Liver (tissue), 9 donors: Measurements from ENCODE around the gene RPTN. TPM values are rescaled to one million over a fixed set of nuclear protein-coding genes. Genes with fewer than 3 reads are reported as not detected.
A peak's percentile ranks its signal among the peaks of the same experiment; 100 is the strongest.

Experiments used
- DNase-seq: peaks from one replicate; pipeline ENCODE4 v3.0.0-alpha.2; 2017; ENCODE audit warnings: low spot score
- H3K27ac ChIP-seq, 2 donors: one replicate each; pipeline ENCODE4 v1.7.0; 2013; ENCODE audit warnings: inconsistent platforms in 2 of 2, low read length in 2 of 2, control low read depth in 1 of 2, low read depth in 1 of 2, mild to moderate bottlenecking in 1 of 2
- H3K27me3 ChIP-seq, 4 donors: one replicate each; pipeline versions ENCODE4 v1.6.1 to v1.7.0; 2013; ENCODE audit warnings: low read length in 3 of 4, inconsistent platforms in 1 of 4, mild to moderate bottlenecking in 1 of 4, moderate library complexity in 1 of 4; ENCODE audit not compliant: control insufficient read depth in 4 of 4, insufficient read depth in 4 of 4
- H3K36me3 ChIP-seq, 4 donors: one replicate each; pipeline versions ENCODE4 v1.6.1 to v1.7.0; 2013; ENCODE audit warnings: low read length in 3 of 4, mild to moderate bottlenecking in 3 of 4, low read depth in 1 of 4, moderate library complexity in 1 of 4; ENCODE audit not compliant: control insufficient read depth in 4 of 4, insufficient read depth in 3 of 4
- H3K4me1 ChIP-seq, 4 donors: one replicate each; pipeline versions ENCODE4 v1.6.1 to v1.7.0; 2013; ENCODE audit warnings: low read length in 3 of 4, mild to moderate bottlenecking in 3 of 4, moderate library complexity in 1 of 4; ENCODE audit not compliant: control insufficient read depth in 4 of 4, insufficient read depth in 4 of 4
- H3K4me3 ChIP-seq, 3 donors: one replicate each; pipeline versions ENCODE4 v1.6.1 to v1.7.0; 2013; ENCODE audit warnings: low read length in 3 of 3, control low read depth in 1 of 3, low read depth in 1 of 3, mild to moderate bottlenecking in 1 of 3
- H3K9ac ChIP-seq, 2 donors: one replicate each; pipeline ENCODE4 v1.7.0; 2013; ENCODE audit warnings: low read length in 2 of 2, mild to moderate bottlenecking in 2 of 2, moderate library complexity in 2 of 2, control low read depth in 1 of 2, low read depth in 1 of 2
- H3K9me3 ChIP-seq, 4 donors: one replicate each; pipeline versions ENCODE4 v1.6.1 to v1.7.0; 2013; ENCODE audit warnings: low read length in 3 of 4; ENCODE audit not compliant: control insufficient read depth in 4 of 4
- FOXA1 ChIP-seq: IDR thresholded peaks from 2 replicates; pipeline ENCODE4 v1.6.1; 2016; ENCODE audit warnings: antibody characterized with exemption
- JUND ChIP-seq, 2 donors: IDR thresholded peaks; 2 replicates each; pipeline ENCODE4 v1.6.1; 2016; ENCODE audit warnings: antibody characterized with exemption in 2 of 2
- NR2F2 ChIP-seq: IDR thresholded peaks from 2 replicates; pipeline ENCODE4 v1.6.1; 2016; ENCODE audit warnings: antibody characterized with exemption
- RAD21 ChIP-seq, 2 donors: IDR thresholded peaks; 2 replicates each; pipeline ENCODE4 v1.6.1; 2016; ENCODE audit warnings: antibody characterized with exemption in 2 of 2, mild to moderate bottlenecking in 2 of 2
- RXRA ChIP-seq, 2 donors: IDR thresholded peaks; 2 replicates each; pipeline ENCODE4 v1.6.1; 2017 to 2018; ENCODE audit warnings: antibody characterized with exemption in 2 of 2, mild to moderate bottlenecking in 1 of 2
- SP1 ChIP-seq: IDR thresholded peaks from 2 replicates; pipeline ENCODE4 v1.6.1; 2018; ENCODE audit warnings: antibody characterized with exemption, mild to moderate bottlenecking
- TAF1 ChIP-seq: conservative IDR thresholded peaks from 2 replicates; pipeline ENCODE4 v1.6.1; 2016; ENCODE audit warnings: antibody characterized with exemption, mild to moderate bottlenecking
- YY1 ChIP-seq: IDR thresholded peaks from 2 replicates; pipeline ENCODE4 v1.6.1; 2016; ENCODE audit warnings: antibody characterized with exemption, mild to moderate bottlenecking
- WGBS: extraction: QIAGEN DNeasy Blood & Tissue Kit; methylation state at CpG from one replicate; pipeline ENCODE4 v1.1.7; 2013; 5-methylcytosine and 5-hydroxymethylcytosine counted together
- polyA plus RNA-seq, 2 donors: library from polyadenylated mRNA; stranded (reverse) in 1 of 2; unstranded in 1 of 2; fragments of 200-250 nt in 1 of 2; fragments of >200 nt in 1 of 2; fragmentation: Nextera tagmentation in 1 of 2; extraction: Ambion mirVana in 1 of 2; gene quantifications; one replicate each; pipeline versions ENCODE4 v1.2.1 to v1.2.3, GENCODE V29; 2013 to 2015
- total RNA-seq, 2 donors: library from RNA; depleted of rRNA; stranded (reverse); fragments of >200 nt; gene quantifications; one replicate each; pipeline ENCODE4 v1.2.3, GENCODE V29; 2014
- TF ChIP-seq, protein P1 (sequence below): IDR thresholded peaks from 2 replicates; pipeline ENCODE4 v1.6.1; 2016; ENCODE audit warnings: antibody characterized with exemption
- TF ChIP-seq, protein P2 (sequence below): fragments of 150-350 bp; IDR thresholded peaks from 2 replicates; pipeline ENCODE4 v1.5.1; 2017; ENCODE audit warnings: improper control_type of control experiment, low read depth, low read length; ENCODE audit not compliant: missing input control
- TF ChIP-seq, protein P3 (sequence below): IDR thresholded peaks from 2 replicates; pipeline ENCODE4 v1.6.1; 2016; ENCODE audit warnings: antibody characterized with exemption, mild to moderate bottlenecking
- donor health status: healthy.
- donor health status: healthy.
- donor health status: healthy.
- donor health status: healthy.
- donor health status: healthy.

The RPTN gene
- total and polyA plus RNA-seq, 4 donors = not detected

DNA sequence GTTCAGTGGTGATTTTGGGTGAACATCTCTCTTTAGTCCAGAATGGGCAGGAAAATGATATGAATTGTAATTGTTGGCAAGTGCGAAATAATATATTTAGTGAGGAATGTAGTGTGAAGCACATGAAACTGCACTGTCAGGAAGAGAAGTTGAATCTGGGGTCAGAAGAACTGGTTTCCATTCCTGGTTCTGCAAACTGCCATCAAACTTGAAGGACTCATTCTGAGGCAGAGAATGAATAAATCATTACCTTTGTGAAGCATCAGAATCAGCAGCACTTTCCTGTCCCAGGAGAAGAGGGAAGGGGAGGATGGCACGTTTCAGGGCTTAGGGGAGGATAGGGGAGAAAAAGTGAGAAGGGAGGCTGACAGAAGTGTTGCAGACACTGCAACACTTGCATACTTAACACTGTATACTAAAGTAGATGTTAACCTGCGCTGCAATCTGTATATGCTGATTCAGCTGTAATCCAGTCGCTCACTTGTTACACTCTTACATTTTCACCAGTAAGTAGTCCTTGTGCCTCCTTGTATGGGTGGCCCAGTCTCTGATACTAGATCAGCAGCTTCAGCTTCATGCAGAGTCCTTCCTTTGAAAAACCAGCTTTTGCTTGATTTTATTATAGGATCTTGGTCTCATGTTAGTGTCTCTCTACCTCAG is 10.5 kb upstream of the RPTN start (continued):
- no peak for TF ChIP-seq TAF1
- TF ChIP-seq RAD21 (IDR thresholded peaks at IDR 0.05) = no peak
- no peak for TF ChIP-seq FOXA1
- TF ChIP-seq, protein P1, sequence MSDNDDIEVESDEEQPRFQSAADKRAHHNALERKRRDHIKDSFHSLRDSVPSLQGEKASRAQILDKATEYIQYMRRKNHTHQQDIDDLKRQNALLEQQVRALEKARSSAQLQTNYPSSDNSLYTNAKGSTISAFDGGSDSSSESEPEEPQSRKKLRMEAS = no peak

DNA sequence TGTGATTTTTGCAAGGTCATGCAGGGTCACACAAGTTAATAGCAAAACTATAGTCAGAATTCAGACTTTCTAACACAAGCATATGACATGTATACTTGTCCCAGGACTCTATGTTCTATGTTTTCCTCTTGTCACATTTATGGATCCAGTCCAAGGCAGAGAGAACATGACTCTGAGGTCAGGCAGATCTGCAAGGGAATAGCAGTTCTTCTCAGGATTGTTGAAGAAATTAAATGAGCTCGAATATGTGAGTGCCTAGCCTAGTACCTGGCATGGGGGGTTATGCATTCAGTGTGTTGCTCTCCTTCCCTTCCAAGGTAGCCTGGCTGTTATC is 9.5 kb upstream of the RPTN start:
- 60% methylated on average over 1 of the region's 1 CpG for WGBS
- no peaks in the 10 kb centered on the region for H3K36me3 ChIP-seq
- H3K4me3 ChIP-seq = no peak overlapping the region
- DNase-seq = no peak
- TF ChIP-seq JUND (IDR thresholded peaks at IDR 0.05) (no peak), RXRA (IDR thresholded peaks at IDR 0.05) (peak in 1 of 2 donors; percentile 32), NR2F2 (peak; percentile 61), TAF1 (no peak), SP1 (peak; percentile 31)
- H3K27me3 ChIP-seq = peaks cover 0 to 3% (median 0%) of the 10 kb centered on the region in 4 donors
- no peak overlapping the region for H3K27ac ChIP-seq
- H3K9me3 ChIP-seq = no peaks in the 10 kb centered on the region
- peaks cover 0 to 2% (median 0%) of the 10 kb centered on the region in 4 donors for H3K4me1 ChIP-seq
- H3K9ac ChIP-seq = no peak overlapping the region

DNA sequence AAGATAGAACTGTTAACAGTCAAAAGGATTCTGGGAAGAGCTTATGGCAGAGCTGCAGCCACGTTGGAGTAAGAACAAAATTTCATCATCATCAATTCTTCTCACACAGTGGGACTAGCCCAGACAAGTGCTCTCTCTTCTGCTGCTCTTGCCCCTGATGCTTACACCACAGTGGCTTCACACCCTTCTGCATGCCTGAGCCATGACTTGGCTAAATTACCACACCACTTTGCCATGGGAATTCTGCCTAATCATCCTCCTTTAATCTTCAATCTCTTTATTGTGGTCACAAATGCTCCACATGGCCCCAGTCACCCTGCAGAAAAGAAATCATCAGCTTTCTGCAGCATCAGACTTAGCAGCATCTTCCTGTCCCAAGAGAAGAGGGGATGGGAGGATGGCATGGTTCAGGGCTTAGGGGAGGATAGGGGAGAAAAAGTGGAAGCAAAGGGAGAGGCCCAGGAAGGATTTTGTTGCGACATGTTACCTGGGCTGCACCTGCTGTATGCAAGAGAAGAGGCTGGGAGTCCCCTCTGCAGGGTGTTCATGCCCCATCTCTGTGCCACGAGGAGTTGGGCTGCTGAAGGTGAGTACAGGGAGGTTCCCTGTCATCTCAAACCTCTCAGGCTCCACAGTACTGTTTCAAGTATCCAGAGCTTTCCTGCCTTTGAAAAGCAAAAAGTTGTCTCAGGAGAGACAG is 9.0 kb upstream of the RPTN start:
- no peak overlapping the region for H3K9ac ChIP-seq
- H3K4me3 ChIP-seq = no peak overlapping the region
- no peaks in the 10 kb centered on the region for H3K36me3 ChIP-seq
- H3K4me1 ChIP-seq = peaks cover 0 to 2% (median 0%) of the 10 kb centered on the region in 4 donors
- H3K9me3 ChIP-seq = no peaks in the 10 kb centered on the region
- H3K27ac ChIP-seq = no peak overlapping the region
- WGBS = 67% methylated on average over 3 of the region's 3 CpGs
- peaks cover 0 to 3% (median 0%) of the 10 kb centered on the region in 4 donors for H3K27me3 ChIP-seq
- DNase-seq = no peak
- TF ChIP-seq, protein P2, sequence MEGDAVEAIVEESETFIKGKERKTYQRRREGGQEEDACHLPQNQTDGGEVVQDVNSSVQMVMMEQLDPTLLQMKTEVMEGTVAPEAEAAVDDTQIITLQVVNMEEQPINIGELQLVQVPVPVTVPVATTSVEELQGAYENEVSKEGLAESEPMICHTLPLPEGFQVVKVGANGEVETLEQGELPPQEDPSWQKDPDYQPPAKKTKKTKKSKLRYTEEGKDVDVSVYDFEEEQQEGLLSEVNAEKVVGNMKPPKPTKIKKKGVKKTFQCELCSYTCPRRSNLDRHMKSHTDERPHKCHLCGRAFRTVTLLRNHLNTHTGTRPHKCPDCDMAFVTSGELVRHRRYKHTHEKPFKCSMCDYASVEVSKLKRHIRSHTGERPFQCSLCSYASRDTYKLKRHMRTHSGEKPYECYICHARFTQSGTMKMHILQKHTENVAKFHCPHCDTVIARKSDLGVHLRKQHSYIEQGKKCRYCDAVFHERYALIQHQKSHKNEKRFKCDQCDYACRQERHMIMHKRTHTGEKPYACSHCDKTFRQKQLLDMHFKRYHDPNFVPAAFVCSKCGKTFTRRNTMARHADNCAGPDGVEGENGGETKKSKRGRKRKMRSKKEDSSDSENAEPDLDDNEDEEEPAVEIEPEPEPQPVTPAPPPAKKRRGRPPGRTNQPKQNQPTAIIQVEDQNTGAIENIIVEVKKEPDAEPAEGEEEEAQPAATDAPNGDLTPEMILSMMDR = no peak
- TF ChIP-seq, protein P3, sequence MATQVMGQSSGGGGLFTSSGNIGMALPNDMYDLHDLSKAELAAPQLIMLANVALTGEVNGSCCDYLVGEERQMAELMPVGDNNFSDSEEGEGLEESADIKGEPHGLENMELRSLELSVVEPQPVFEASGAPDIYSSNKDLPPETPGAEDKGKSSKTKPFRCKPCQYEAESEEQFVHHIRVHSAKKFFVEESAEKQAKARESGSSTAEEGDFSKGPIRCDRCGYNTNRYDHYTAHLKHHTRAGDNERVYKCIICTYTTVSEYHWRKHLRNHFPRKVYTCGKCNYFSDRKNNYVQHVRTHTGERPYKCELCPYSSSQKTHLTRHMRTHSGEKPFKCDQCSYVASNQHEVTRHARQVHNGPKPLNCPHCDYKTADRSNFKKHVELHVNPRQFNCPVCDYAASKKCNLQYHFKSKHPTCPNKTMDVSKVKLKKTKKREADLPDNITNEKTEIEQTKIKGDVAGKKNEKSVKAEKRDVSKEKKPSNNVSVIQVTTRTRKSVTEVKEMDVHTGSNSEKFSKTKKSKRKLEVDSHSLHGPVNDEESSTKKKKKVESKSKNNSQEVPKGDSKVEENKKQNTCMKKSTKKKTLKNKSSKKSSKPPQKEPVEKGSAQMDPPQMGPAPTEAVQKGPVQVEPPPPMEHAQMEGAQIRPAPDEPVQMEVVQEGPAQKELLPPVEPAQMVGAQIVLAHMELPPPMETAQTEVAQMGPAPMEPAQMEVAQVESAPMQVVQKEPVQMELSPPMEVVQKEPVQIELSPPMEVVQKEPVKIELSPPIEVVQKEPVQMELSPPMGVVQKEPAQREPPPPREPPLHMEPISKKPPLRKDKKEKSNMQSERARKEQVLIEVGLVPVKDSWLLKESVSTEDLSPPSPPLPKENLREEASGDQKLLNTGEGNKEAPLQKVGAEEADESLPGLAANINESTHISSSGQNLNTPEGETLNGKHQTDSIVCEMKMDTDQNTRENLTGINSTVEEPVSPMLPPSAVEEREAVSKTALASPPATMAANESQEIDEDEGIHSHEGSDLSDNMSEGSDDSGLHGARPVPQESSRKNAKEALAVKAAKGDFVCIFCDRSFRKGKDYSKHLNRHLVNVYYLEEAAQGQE = no peak
- TF ChIP-seq YY1 (no peak), RAD21 (IDR thresholded peaks at IDR 0.05) (no peak), SP1 (no peak), JUND (IDR thresholded peaks at IDR 0.05) (no peak)
